ENCODE results near the gene PPM1H. TPM values are rescaled to one million over a fixed set of nuclear protein-coding genes. Genes with fewer than 3 reads are reported as not detected.

Gene PPM1H
- total RNA-seq, 3 donors from 2014 or later = 4.9 to 6.1 (median 5.8) TPM

GRCh38 chr12:62803756-62804155 lies 131.2 kb downstream of the PPM1H start:
- no peak for DNase-seq
- H3K9me3 ChIP-seq = no peaks in the 10 kb centered on the region
- no peaks in the 10 kb centered on the region for H3K36me3 ChIP-seq (ENCODE audit: low read depth)
- no peak overlapping the region for H3K4me3 ChIP-seq
- H3K4me1 ChIP-seq (ENCODE audit: low read depth) = no peaks in the 10 kb centered on the region
- intact Hi-C loops (cut with DNase I, micrococcal nuclease) = no loop called here
- ATAC-seq = no peak
- TF ChIP-seq CTCF (IDR thresholded peaks at IDR 0.05) = no peak

- Histone ChIP-seq H3K36me3 (ENCODE audit: low read depth) (no peaks in the 10 kb centered on the region), H3K9me3 (no peaks in the 10 kb centered on the region), H3K4me1 (ENCODE audit: low read depth) (no peaks in the 10 kb centered on the region), H3K4me3 (no peak overlapping the region)
- intact Hi-C loops (cut with DNase I, micrococcal nuclease) = no loop called here
- no peak for TF ChIP-seq CTCF (IDR thresholded peaks at IDR 0.05)
- ATAC-seq = no peak
- DNase-seq = no peak
Measured at GRCh38 chr12:62802984-62803383, 132.0 kb downstream of the PPM1H start.

GRCh38 chr12:62802321-62802720 lies 132.6 kb downstream of the PPM1H start:
- H3K4me1 ChIP-seq (ENCODE audit: low read depth) = no peaks in the 10 kb centered on the region
- DNase-seq (no peak), ATAC-seq (no peak)
- no peaks in the 10 kb centered on the region for H3K36me3 ChIP-seq (ENCODE audit: low read depth)
- H3K4me3 ChIP-seq = no peak overlapping the region
- no peaks in the 10 kb centered on the region for H3K9me3 ChIP-seq
- no peak for TF ChIP-seq CTCF (IDR thresholded peaks at IDR 0.05)
- intact Hi-C loops (cut with DNase I, micrococcal nuclease) = no loop called here

GRCh38 chr12:62801796-62802195 lies 133.2 kb downstream of the PPM1H start:
- Histone ChIP-seq H3K9me3 (no peaks in the 10 kb centered on the region), H3K4me1 (ENCODE audit: low read depth) (no peaks in the 10 kb centered on the region), H3K36me3 (ENCODE audit: low read depth) (no peaks in the 10 kb centered on the region), H3K4me3 (no peak overlapping the region)
- TF ChIP-seq CTCF (IDR thresholded peaks at IDR 0.05) = no peak
- intact Hi-C loops (cut with DNase I, micrococcal nuclease) = no loop called here
- no peak for ATAC-seq
- DNase-seq = no peak

GRCh38 chr12:62800707-62801400 lies 134.1 kb downstream of the PPM1H start:
- Histone ChIP-seq H3K36me3 (ENCODE audit: low read depth) (no peaks in the 10 kb centered on the region), H3K9me3 (no peaks in the 10 kb centered on the region), H3K4me3 (no peak overlapping the region), H3K4me1 (ENCODE audit: low read depth) (no peaks in the 10 kb centered on the region)
- DNase-seq (no peak), ATAC-seq (no peak)
- intact Hi-C loops (cut with DNase I, micrococcal nuclease) = no loop called here
- TF ChIP-seq CTCF (IDR thresholded peaks at IDR 0.05) = no peak
